ENCODE measurements around the gene EMX1. TPM values are rescaled to one million over a fixed set of nuclear protein-coding genes. Genes with fewer than 3 reads are reported as not detected.

EMX1 gene
- total RNA-seq, 1 donor from 2014 or later, result not detected

- no peak for DNase-seq (ENCODE audit: low spot score)
- TF ChIP-seq CTCF (IDR thresholded peaks at IDR 0.05), result no peak
- peaks cover 14% of the 10 kb centered on the region for H3K4me1 Mint-ChIP-seq (ENCODE audit: low read depth)
- H3K4me3 Mint-ChIP-seq (ENCODE audit: unreplicated experiment), result no peak overlapping the region
- H3K27ac Mint-ChIP-seq (ENCODE audit: unreplicated experiment), result no peak overlapping the region
- peaks cover 74% of the 10 kb centered on the region for H3K27me3 Mint-ChIP-seq (ENCODE audit: low read depth)
- no peaks in the 10 kb centered on the region for H3K36me3 Mint-ChIP-seq (ENCODE audit: low read depth)
- no peaks in the 10 kb centered on the region for H3K9me3 Mint-ChIP-seq (ENCODE audit: low read depth)
These were observed 2.6 kb upstream of the EMX1 start for GRCh38 chr2:72914589-72915319.

DNA sequence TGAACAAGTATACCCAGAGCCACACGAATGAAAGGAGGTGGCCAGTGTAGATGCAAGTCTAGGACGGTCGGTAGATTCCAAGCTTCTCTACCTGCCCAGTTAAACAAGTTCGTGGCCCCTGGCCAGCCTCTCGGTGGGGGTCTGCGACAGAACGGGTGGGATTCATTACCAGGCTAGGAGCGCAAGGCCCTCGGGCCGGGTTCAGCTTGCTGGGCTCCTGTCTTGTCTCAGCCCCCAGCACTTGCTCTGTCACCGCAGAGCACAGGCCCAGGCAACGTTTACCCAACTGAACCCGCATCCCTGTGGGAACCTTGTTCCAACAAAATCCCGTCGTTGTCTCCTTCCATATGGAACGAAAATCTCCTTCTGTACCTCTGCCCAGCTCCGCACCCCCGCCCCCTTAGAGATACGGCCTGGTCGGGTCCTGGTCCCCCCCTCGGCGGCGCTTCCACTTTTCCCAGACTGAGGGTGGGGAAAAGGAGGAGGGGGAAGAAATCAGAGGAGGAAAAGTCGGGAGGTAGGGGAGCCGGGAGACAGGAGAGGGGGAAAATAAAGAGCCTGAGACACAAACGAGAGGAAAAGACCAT is 1.9 kb upstream of the EMX1 start:
- Mint-ChIP-seq H3K36me3 (ENCODE audit: low read depth) (no peaks in the 10 kb centered on the region), H3K9me3 (ENCODE audit: low read depth) (no peaks in the 10 kb centered on the region), H3K27me3 (ENCODE audit: low read depth) (peaks cover 70% of the 10 kb centered on the region), H3K4me1 (ENCODE audit: low read depth) (peaks cover 16% of the 10 kb centered on the region), H3K4me3 (ENCODE audit: unreplicated experiment) (peak overlapping the region; percentile 35), H3K27ac (ENCODE audit: unreplicated experiment) (no peak overlapping the region)
- no peak for TF ChIP-seq CTCF (IDR thresholded peaks at IDR 0.05)
- DNase-seq (ENCODE audit: low spot score), result no peak

DNA sequence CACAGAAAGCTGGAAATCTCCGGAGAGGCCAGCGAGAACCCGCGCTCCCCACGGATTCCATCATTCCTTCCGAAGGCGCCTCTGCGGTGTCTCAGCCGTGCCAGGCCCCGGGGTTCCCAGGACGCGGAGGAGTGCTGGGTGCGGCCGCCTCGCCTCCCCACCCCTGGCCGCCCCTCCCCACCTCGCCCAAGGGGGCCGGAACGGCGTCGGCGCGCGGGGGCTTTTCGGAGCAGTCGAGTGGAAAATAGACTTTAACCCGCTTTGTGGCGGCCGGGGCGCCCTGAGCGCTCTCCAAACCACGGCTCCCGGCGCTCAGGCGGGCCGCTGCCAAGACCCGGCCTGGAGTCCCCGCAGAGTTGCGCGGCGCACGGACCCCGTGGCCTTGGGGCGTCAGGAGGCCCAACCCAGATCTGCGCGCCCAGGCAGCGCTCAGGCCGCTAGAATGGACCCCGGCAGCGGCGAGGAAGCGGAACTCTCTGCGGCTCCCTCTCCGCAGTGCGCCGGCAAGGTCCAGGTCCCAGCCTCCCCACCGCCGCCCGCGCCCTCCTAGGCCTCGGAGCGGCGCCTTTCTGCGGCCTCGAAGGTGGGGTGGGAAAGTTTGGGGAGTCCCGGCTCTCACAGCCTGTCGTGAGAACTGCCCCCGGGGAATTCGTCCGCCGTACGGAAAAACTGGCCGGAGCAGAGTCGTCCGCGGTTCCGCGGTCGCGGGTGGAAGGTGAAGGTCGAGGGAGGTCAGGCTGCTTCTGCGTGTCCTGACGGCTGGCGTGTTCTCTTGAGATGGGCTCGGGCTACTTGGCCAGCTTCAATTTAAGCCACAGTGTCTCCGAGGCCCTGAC is 1.2 kb upstream of the EMX1 start:
- H3K27me3 Mint-ChIP-seq (ENCODE audit: low read depth), result peaks cover 69% of the 10 kb centered on the region
- peak; percentile 83 for DNase-seq (ENCODE audit: low spot score)
- no peaks in the 10 kb centered on the region for H3K36me3 Mint-ChIP-seq (ENCODE audit: low read depth)
- no peak for TF ChIP-seq CTCF (IDR thresholded peaks at IDR 0.05)
- peaks cover 19% of the 10 kb centered on the region for H3K4me1 Mint-ChIP-seq (ENCODE audit: low read depth)
- peak overlapping the region; percentile 19 for H3K4me3 Mint-ChIP-seq (ENCODE audit: unreplicated experiment)
- H3K27ac Mint-ChIP-seq (ENCODE audit: unreplicated experiment), result no peak overlapping the region
- H3K9me3 Mint-ChIP-seq (ENCODE audit: low read depth), result no peaks in the 10 kb centered on the region

DNA sequence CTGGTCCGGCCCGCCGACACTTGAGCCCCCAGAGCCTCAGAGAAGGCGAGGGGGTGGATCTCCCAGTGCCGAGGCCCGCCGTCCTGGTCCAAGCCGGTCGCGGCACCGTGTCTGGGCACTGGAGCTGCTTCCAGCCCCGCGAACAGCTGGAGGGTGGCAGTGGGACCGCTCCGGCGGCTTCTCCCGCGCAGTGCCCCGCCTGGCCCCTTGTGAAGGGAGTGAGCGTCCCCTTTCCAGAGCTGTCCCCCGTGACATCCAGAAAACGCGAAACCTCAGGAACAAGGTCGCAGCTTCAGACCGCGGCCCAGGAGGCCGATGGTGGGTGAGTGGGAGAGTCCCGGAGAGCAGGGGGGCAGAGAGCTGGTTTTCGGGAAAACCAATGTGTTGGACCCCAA is 579 bp upstream of the EMX1 start:
- no peak overlapping the region for H3K27ac Mint-ChIP-seq (ENCODE audit: unreplicated experiment)
- TF ChIP-seq CTCF (IDR thresholded peaks at IDR 0.05), result no peak
- peak overlapping the region; percentile 40 for H3K4me3 Mint-ChIP-seq (ENCODE audit: unreplicated experiment)
- H3K9me3 Mint-ChIP-seq (ENCODE audit: low read depth), result no peaks in the 10 kb centered on the region
- no peaks in the 10 kb centered on the region for H3K36me3 Mint-ChIP-seq (ENCODE audit: low read depth)
- DNase-seq (ENCODE audit: low spot score), result peak; percentile 87
- H3K27me3 Mint-ChIP-seq (ENCODE audit: low read depth), result peaks cover 69% of the 10 kb centered on the region
- peaks cover 19% of the 10 kb centered on the region for H3K4me1 Mint-ChIP-seq (ENCODE audit: low read depth)

- Mint-ChIP-seq H3K9me3 (ENCODE audit: low read depth) (no peaks in the 10 kb centered on the region), H3K4me3 (ENCODE audit: unreplicated experiment) (peak overlapping the region; percentile 35), H3K27me3 (ENCODE audit: low read depth) (peaks cover 72% of the 10 kb centered on the region), H3K36me3 (ENCODE audit: low read depth) (no peaks in the 10 kb centered on the region), H3K27ac (ENCODE audit: unreplicated experiment) (no peak overlapping the region), H3K4me1 (ENCODE audit: low read depth) (peaks cover 19% of the 10 kb centered on the region)
- TF ChIP-seq CTCF (IDR thresholded peaks at IDR 0.05), result no peak
- DNase-seq (ENCODE audit: low spot score), result peak; percentile 77
These were observed 696 bp downstream of the EMX1 start for GRCh38 chr2:72917877-72918553.

Data from chondrocyte (in vitro differentiated cells).